PC-9 (cell line): ENCODE measurements around the gene PAM16. TPM values are rescaled to one million over a fixed set of nuclear protein-coding genes. Genes with fewer than 3 reads are reported as not detected.

Experiments
- BruUV-seq: library from RNA; stranded (reverse); fragments of 400-500 nt; replicated peaks from 2 replicates; lab custom pipeline; 2021; lab: Mats Ljungman, UMichigan
- CTCF ChIA-PET: fragments of 300-600 bp; sonication (Branson Sonifier 250); formaldehyde crosslinking; loops from one replicate; lab custom pipeline; 2022; ENCODE audit warnings: antibody characterized with exemption; lab: Charles Lee
- POLR2A ChIA-PET: fragments of 300-600 bp; sonication (Branson Sonifier 250); formaldehyde crosslinking; loops from one replicate; lab custom pipeline; 2022; ENCODE audit warnings: antibody characterized with exemption; ENCODE audit not compliant: unreplicated experiment; lab: Charles Lee
- DNase-seq, 2 experiments: peaks; one replicate each; pipeline versions ENCODE4 v3.0.0 to v3.0.0-alpha.2; 2015 to 2022; ENCODE audit warnings: mixed read lengths in 1 of 2
- H2AFZ ChIP-seq: fragments of 200-600 bp; sonication (generic); 2 replicates; pipeline ENCODE4 v1.8.1; 2017; ENCODE audit warnings: antibody characterized with exemption
- H3F3A ChIP-seq: fragments of 200-600 bp; sonication (generic); 2 replicates; pipeline ENCODE4 v1.8.1; 2017; ENCODE audit warnings: antibody characterized with exemption, mild to moderate bottlenecking, low read depth; ENCODE audit not compliant: insufficient read depth
- H3K27ac ChIP-seq: fragments of 200-600 bp; sonication (generic); 2 replicates; pipeline ENCODE4 v1.6.1; 2016; ENCODE audit warnings: mixed run types
- H3K27me3 ChIP-seq: fragments of 200-600 bp; sonication (generic); 2 replicates; pipeline ENCODE4 v1.6.1; 2016; ENCODE audit warnings: low read depth, mixed run types; ENCODE audit not compliant: insufficient read depth
- H3K36me3 ChIP-seq: fragments of 200-600 bp; sonication (generic); 2 replicates; pipeline ENCODE4 v1.6.1; 2016; ENCODE audit warnings: low read depth, mixed run types
- H3K4me1 ChIP-seq: fragments of 200-600 bp; sonication (generic); replicated peaks from 2 replicates; pipeline ENCODE4 v1.6.1; 2016; ENCODE audit warnings: mixed run types; ENCODE audit not compliant: insufficient read depth
- H3K4me2 ChIP-seq: fragments of 200-600 bp; sonication (generic); 2 replicates; pipeline ENCODE4 v1.6.1; 2017; ENCODE audit warnings: mixed run types
- H3K4me3 ChIP-seq: fragments of 200-600 bp; sonication (generic); 2 replicates; pipeline ENCODE4 v1.6.1; 2016; ENCODE audit warnings: mixed run types
- H3K79me2 ChIP-seq: fragments of 200-600 bp; sonication (generic); 2 replicates; pipeline ENCODE4 v1.6.1; 2017; ENCODE audit warnings: low read depth, mixed run types
- H3K9me2 ChIP-seq: fragments of 200-600 bp; sonication (generic); 2 replicates; pipeline ENCODE4 v1.8.1; 2017; ENCODE audit warnings: mild to moderate bottlenecking; ENCODE audit not compliant: insufficient read depth
- H3K9me3 ChIP-seq: fragments of 200-600 bp; sonication (generic); 2 replicates; pipeline ENCODE4 v1.8.1; 2016; ENCODE audit warnings: low read depth; ENCODE audit not compliant: insufficient read depth
- H4K20me1 ChIP-seq: fragments of 200-600 bp; sonication (generic); 2 replicates; pipeline ENCODE4 v1.8.1; 2017; ENCODE audit not compliant: insufficient read depth
- CTCF ChIP-seq: fragments of 200-600 bp; sonication (generic); conservative IDR thresholded peaks from 2 replicates; pipeline ENCODE4 v1.6.1; 2017; ENCODE audit warnings: mixed run types, antibody characterized with exemption, mild to moderate bottlenecking, moderate library complexity
- EZH2 ChIP-seq: fragments of 200-600 bp; sonication (generic); IDR thresholded peaks from 2 replicates; pipeline ENCODE4 v1.8.0; 2017; ENCODE audit warnings: antibody characterized with exemption, low read depth
- intact Hi-C: fragments of 100-400 bp; cut with micrococcal nuclease; formaldehyde crosslinking; loops from one replicate; pipeline ENCODE4 v1.10.0; 2022; ENCODE audit not compliant: unreplicated experiment
- total RNA-seq: library from RNA; stranded (reverse); gene quantifications from 2 replicates; pipeline ENCODE4 v1.2.3, GENCODE V29; 2021

PAM16 gene
- total RNA-seq, 1 experiment from 2014 or later, result 95.9 TPM

DNA sequence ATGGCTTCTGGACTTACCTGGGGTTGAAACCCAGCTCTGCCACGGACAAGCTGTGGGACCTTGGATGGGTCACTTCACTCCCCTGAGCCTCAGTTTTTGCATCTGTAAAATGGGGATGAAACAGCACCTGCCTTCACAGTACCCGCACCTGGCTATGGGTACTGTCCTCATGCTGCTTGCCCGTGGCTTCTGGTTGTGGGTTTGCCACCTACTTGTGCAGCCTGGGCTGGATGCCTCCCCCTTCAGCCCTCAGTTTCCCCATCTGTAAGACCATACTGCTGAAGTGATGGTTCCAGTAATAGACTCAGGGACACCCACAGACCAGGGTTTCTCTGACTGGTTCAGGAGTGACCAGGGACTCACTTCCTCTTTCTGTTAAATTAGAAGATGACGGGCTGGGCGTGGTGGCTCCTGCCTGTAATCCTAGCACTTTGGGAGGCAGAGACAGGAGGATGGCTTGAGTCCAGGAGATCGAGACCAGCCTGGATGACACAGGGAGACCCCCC, 25.8 kb downstream of the PAM16 start:
- H3K27me3 ChIP-seq, result no peaks in the 10 kb centered on the region
- peaks cover 42% of the 10 kb centered on the region for H4K20me1 ChIP-seq
- H3K27ac ChIP-seq, result no peak overlapping the region
- CTCF ChIA-PET, result no interaction called here
- H3K4me2 ChIP-seq, result no peak overlapping the region
- no peaks in the 10 kb centered on the region for H3K9me3 ChIP-seq
- no peaks in the 10 kb centered on the region for H3K9me2 ChIP-seq
- H3K36me3 ChIP-seq, result no peaks in the 10 kb centered on the region
- DNase-seq, result no peak
- intact Hi-C loops, result no loop called here
- no peaks in the 10 kb centered on the region for H3K79me2 ChIP-seq
- BruUV-seq, result no TSS peak
- TF ChIP-seq CTCF (no peak), EZH2 (no peak)
- H3F3A ChIP-seq, result peaks cover 7% of the 10 kb centered on the region; the same call in 1 of the 2 replicates
- H3K4me3 ChIP-seq, result no peak overlapping the region
- POLR2A ChIA-PET, result interaction anchor here (0.7 kb wide), 1 partner anchor 13 kb away, joined by 3 read pairs; no protein-coding TSS in a partner anchor
- no peaks in the 10 kb centered on the region for H3K4me1 ChIP-seq
- no peak overlapping the region for H2AFZ ChIP-seq

DNA sequence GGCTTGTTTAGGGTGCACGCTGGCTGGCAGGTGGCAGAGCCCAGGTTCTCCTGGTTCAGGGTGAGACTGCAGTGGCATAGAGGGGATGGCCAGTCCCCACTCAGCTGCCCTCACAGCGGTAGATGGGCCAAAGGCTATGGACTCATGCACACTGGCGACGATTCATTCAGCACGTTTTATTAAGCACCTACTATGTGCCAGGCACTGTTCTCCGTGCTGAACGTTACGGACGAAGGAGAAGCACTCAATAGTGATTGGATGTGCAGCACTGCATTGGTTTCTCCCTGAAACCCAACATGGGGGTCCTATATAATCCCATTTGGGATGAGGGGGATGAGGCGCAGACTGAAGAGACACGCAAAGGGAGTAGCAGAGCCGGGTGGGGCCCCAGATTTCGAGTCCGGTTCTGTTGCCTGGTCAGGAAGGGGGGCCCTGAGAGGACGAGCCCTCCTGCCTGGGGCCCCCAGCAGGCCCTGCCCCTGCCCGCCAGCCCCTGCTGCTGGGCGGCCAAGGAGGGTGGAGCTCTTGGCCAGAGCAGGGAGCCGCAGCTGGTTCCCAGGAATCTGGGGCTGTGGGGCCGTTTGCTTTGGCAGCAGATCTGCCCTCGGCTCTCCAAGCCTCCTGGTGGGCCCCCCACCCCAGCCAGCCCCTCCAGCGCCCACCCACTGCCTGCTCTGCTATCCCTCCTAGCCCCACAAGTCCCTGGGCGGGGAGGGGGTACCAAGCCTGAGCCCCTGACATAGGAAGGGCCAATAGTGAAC, 26.4 kb downstream of the PAM16 start:
- Histone ChIP-seq H3K4me2 (no peak overlapping the region), H3K9me3 (no peaks in the 10 kb centered on the region), H3K27ac (no peak overlapping the region), H3K4me3 (no peak overlapping the region), H3K36me3 (no peaks in the 10 kb centered on the region), H3K9me2 (no peaks in the 10 kb centered on the region), H2AFZ (no peak overlapping the region), H3F3A (peaks cover 2% of the 10 kb centered on the region; the same call in 1 of the 2 replicates), H3K4me1 (no peaks in the 10 kb centered on the region), H3K27me3 (no peaks in the 10 kb centered on the region), H4K20me1 (peaks cover 37% of the 10 kb centered on the region), H3K79me2 (0 out of 2 replicates have a peak, but pooled peaks cover 1% of the 10 kb centered on the region)
- BruUV-seq, result no TSS peak
- TF ChIP-seq CTCF (no peak), EZH2 (no peak)
- intact Hi-C loops, result no loop called here
- DNase-seq, result no peak
- POLR2A ChIA-PET, result interaction anchor here (0.7 kb wide), 1 partner anchor 624 kb away, joined by 5 read pairs; no protein-coding TSS in a partner anchor
- CTCF ChIA-PET, result interaction anchor here (0.6 kb wide), 2 partner anchors 17 to 35 kb away, joined by 3 to 5 read pairs; no protein-coding TSS in a partner anchor

GRCh38 chr16:4323845-4324488, 27.2 kb downstream of the PAM16 start:
- BruUV-seq, result no TSS peak

More at GRCh38 chr16:4323845-4324488, 27.2 kb downstream of the PAM16 start:
- H3K27ac ChIP-seq, result no peak overlapping the region
- H3K9me2 ChIP-seq, result no peaks in the 10 kb centered on the region
- peaks cover 38% of the 10 kb centered on the region for H4K20me1 ChIP-seq
- no peak overlapping the region for H2AFZ ChIP-seq
- POLR2A ChIA-PET, result interaction anchor here (0.5 to 0.8 kb wide), 5 partner anchors 34 to 624 kb away, joined by 4 to 9 read pairs (median 5); partner anchors contain the start of gene TFAP4
- TF ChIP-seq EZH2 (no peak), CTCF (no peak)
- no peaks in the 10 kb centered on the region for H3K27me3 ChIP-seq
- H3K79me2 ChIP-seq, result 0 out of 2 replicates have a peak, but pooled peaks cover 8% of the 10 kb centered on the region
- no peaks in the 10 kb centered on the region for H3K36me3 ChIP-seq
- no peaks in the 10 kb centered on the region for H3F3A ChIP-seq
- intact Hi-C loops, result no loop called here
- no peaks in the 10 kb centered on the region for H3K9me3 ChIP-seq
- CTCF ChIA-PET, result interaction anchor here (0.6 to 1.1 kb wide), 3 partner anchors 16 to 50 kb away, joined by 3 to 6 read pairs (median 4); no protein-coding TSS in a partner anchor
- no peak overlapping the region for H3K4me3 ChIP-seq
- H3K4me2 ChIP-seq, result no peak overlapping the region
- no peaks in the 10 kb centered on the region for H3K4me1 ChIP-seq
- DNase-seq, result no peak
